NCI-H187 (cell line): ENCODE measurements around the gene RFX2.

Experiments used
- DNase-seq, 2 experiments: peaks; one replicate each; lab custom pipeline; 2025; lab: John Stamatoyannopoulos, UW

RFX2 gene

DNA sequence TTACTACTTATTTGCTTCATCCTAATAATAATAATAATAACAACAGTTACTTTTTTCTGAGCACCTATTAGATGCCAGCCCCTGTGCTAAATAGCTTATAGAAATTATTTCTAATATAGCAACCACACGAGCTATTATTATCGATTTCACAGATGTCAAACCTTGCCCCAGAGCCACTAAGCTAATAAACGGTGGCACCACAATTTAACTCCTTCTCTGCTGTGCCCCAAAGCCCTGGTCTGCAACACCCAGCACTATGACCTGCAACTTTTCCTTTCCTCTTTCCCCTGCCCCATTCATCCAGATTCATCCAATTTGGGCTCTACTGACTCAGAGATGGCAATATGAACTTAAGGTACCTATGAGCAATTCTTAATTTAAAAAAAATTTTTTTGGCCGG lies 6.4 kb downstream of the RFX2 start:
- DNase-seq: no peak

DNA sequence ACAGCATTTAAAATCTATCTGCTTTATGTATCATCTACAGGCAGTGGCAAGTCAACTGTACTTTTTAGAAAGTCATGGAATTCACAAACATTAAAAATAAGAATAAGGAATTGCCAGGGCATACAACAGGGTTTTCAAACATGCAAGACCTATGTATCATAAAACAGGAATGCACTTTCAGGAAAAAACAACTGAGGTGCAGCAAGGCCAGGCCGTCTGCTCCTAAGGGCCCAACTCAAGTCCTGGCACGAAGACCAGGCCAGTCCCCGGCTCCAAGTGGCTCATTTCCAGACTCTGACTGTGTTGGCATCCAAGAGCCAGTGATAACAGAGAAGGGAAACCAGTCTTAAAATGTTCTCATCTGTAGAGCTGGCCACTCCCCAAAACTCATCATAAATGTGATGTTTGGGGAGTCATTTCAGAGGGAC lies 7.1 kb downstream of the RFX2 start:
- no peak for DNase-seq

DNA sequence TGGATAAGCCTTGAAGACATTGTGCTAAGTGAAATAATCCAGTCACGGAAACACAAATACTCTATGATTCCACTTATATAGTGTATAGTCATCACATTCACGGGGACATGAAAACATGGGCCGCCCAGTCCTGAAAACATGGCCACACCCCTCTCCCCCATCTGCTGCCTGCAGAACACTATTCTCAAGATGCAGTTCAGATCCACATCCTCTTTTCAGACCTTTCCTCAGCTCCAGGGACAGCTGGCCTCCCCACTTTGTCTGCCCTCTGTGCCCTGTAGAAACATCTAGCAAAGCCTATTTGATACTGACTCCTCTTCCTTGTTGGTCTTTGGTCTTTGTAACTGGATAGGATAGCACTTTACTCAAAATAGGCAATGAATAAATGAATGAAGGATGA lies 8.3 kb downstream of the RFX2 start:
- DNase-seq: no peak

DNA sequence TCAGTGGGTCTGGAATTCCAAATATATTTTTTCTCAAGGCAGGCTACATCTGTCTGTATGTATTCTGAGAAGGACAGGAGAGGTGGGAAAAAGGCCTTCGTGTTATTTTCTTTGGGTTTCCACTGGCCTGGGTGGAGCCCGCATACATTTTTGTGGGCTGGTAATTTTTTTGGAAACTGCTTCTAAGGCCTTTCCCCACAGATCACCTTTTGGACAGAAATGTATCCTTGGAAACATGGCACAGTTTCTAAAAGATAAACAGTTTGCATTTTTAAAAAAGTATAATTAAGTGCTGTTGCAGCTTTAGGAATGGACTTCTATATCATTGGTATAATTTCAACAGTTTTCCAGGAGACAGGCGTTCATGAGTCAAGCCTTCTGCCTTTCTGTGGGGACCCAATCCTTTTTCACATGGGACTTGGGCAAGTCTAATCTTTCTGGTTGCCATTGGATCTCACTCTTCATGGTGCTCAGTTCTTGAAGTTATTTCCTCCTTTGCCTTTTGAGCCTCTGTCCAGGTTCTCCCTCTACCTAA lies 8.9 kb downstream of the RFX2 start:
- DNase-seq: no peak

DNA sequence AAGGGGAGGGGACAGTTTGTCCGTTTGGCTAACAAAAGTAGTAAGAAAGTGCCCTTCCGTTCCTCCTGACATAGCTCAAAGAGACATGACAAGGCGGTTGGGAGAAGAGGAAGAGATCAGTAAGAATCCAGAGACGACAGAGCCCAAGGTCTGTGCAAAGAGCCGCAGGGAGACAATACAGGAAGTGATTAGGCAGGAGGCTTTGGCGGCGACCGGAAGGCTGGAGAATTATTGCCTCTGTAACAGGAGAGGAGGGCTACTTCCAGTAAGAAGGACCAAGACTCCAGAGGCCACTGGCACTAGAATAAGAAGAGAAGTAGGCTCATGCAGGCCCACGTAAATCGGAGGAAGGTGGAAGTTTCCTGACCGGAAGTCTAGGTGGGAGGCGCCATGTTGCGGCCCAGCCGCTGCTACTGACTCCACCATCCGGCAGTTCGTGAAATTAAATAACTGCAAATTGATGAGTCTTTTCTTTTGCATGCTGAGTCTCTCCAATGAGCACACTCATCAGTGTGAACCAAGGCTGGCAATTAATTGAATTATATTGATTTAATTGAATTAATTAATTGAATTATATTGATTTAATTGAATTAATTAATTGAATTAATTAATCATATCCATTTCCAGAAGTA lies 9.9 kb downstream of the RFX2 start:
- DNase-seq: no peak

DNA sequence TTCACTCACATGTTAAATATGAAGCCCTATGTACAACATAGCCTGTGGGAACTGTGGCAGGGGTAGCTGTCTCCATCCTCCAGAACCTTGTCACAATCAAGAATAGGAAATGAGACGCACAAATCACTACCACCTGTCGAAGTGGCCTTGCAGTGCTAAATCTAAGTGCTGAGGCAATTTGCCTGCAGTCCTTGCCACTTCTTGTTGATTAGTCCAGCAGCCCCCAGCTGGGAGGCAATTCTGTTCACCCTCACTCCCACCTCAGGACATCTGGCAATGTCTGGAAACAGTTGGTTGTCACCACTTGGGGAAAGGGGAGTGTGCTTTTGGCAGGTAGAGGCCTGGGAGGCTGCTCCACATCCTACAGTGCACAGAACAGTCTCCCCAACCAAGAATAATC lies 10.7 kb downstream of the RFX2 start:
- DNase-seq: no peak

DNA sequence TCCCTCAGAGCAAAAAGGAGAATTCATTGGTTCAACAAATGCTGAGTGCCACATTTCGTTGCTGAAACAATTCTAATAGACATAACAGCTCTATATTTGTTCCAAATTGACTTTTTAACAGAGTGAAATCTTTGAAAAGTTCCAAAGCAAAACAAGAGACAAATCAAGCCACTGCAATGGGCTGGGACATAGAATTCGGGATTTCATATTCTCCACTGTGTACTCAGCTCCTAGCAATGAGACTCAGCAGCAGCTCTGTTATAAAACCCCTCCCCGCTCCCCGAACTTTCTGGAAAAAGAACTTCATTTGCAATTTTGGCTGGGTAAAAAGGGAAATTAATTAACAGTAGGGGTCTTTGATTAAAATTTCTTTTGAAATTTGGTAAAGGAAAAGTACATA lies 11.3 kb downstream of the RFX2 start:
- DNase-seq: no peak

DNA sequence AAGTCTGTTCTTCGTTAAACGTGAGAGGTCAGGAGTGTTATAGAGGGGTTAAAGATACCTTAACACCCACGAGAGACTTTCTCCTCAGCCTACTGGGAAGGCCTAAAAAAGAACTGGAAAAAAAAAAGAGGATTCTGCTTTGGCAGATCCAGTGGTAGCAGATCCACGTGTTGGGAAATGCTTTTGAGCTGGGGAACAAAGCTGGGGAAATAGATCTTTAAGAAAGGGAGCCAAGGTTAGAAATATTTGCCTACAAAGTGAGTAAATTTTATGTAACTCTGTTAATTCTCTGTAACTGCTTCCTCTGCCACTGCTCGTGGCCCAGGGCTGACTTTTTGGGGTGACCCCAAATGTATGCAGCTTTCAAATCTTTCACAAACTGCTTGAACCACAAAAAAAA lies 11.7 kb downstream of the RFX2 start:
- no peak for DNase-seq

DNA sequence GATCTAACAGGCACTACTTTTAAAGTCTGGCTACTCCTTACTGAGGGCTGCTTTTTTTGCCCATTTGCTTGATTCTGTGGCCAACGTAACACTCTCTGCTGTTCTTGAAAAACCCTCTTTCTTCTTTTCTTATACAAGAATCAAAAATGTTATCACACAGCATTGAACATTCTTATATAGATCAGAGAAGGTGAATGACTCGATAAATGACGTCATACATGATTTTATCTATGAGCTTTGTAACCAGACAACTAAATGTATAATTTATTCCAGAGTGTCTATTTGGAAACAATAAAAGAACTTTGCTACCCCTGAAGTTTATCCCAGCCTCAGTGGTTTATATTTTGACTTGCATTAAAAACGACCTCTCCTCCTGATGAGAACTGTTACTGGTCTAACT lies 12.4 kb downstream of the RFX2 start:
- DNase-seq: no peak

DNA sequence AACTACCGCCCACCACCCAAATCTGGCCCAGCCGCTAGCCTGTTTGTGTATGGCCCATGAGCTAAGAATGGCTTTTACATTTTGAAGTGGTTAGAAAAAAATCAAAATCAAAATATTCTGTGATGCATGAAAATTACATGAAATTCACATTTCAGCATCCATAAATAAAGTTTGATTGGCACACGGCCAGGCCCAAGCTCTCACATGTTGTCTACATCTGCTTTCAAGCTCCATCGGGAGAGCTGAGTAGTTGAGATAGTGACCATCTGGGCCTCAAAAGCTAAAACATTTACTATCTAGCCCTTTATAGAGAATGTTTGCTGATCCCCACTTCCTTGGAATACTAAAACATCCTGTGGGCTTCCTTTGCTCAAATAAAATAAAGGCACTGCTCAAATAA lies 14.5 kb downstream of the RFX2 start:
- DNase-seq: no peak

DNA sequence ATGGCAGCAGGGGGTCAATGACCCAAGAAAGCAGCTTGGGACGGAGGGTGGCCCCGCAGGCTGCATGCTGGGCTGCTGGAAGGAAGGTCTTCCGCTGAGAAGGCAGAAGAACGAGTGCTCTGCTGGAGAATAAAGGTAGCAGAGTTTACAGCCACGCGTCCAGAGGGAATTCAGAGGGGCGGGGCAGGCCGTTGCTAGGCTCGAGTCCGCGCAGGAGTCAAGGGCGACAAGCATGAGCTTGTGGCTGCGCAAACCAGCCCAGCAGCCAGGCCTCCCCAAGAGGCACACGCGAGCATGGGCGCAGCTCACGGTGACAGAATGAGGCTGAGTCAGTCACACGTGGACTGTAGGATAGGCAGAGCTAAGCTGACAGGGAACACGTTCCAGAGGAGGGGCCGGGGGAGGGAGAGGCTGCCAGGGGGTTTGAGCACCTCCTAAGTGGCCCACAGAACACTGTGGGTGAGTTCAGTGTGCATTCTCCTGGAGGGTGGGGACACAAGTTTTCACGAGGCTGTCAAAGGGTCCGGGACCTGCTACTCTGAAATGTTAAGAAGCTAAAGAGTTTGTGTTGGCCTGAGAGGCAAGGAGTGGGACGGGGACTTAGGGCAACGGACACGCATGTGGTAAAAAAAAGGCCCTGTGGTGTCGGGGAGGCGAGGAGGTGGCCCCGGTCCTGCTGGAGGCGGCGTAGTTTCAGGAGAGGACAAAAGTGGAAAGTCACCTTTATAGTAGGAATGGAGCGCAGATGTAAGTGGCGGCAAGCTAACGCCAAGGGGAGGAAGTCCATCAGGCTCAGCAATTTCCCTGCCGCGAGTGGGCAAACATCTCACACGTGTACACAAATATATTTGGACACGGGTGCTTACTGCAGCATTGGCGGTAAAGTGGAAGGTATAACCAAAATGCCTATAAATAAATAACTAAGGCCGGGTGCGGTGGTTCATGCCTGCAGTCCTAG lies 17.7 kb downstream of the RFX2 start:
- peak; percentile 11 to 52 for DNase-seq

DNA sequence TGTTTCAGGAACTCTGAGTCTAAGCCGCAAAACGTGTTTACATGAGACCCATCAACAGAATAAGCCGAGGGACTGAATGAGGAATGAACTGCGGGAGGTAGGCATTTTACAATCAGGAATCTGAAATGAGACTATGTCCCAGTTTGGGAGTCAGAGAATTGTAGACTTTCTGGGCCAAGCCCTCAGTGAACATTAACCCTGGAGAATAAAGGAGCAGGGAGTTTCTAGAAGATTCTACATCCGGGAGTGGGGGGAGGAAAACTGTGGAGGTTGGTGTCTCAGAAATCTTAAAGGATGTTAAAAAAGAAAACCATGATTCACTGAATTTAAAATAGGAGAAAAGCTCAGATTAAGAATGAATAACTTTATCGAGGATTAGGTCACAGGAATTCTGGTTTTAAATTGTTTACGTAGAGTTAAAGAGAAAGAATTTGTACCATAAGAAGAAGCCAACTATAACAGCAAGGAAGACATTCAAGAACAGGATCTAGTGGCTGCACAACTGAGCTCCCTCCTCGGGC lies 18.5 kb downstream of the RFX2 start:
- no peak for DNase-seq

DNA sequence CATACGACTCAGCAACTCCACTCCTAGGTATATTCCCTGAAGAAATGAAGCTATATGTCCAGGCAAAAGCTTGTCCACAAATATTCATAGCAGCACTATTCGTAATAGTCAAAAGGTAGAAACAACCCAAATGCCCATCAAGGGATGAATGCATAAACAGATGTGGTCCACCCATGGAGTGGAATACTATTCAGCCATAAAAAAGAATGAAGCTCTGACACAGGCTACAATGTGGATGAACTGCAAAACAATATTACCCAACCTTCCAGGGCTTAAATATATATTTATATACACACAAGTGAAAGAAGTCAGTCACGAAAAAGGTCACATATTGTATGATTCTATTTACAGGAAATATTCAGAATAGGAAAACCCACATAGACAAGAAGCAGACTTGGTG lies 19.7 kb downstream of the RFX2 start:
- DNase-seq: no peak

DNA sequence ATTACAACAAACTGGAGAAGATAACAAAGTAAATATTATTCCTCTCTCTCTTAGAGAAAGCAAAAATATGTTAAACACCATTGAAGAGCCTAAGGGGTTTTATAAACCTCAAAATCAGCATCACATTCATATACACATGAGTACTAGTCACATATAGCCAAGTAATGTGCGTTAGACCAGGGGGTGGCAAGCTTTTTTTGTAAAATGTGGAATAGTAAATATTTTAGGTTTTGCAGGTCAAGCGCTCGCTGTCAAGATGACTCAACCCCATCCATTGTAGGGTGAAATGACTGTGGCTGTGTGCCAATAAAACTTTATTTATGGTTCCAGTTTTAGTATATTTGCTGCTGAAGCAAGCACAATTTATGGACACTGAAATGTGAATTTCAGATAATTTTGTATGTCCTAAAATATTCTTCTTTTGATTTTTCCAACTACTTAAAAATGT lies 21.7 kb downstream of the RFX2 start:
- DNase-seq: no peak

DNA sequence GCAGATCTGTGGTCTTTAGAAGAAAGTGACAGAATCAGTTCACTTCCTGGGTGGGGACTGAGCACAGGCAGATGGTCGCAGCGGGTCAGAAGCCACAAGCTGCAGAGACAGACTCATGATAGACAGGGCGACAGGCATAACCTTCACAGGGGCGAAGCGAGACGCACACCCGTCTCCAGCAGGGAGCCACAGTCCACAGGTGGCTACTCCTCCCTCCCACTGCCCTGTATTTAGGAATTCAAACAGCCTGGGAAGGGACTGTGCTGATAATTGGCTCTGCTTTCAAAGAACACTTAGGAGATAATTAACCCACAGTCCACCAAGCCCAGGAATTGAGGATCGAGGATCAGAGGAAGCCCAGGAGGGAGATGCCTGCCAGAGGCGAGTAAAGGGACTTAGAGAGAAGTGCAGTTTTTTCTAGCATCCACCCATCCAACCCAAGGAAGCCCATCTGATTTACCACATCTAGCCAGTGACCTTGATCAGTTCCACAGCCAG lies 23.2 kb downstream of the RFX2 start:
- peak in 1 of 2 experiments; percentile 24 for DNase-seq

DNA sequence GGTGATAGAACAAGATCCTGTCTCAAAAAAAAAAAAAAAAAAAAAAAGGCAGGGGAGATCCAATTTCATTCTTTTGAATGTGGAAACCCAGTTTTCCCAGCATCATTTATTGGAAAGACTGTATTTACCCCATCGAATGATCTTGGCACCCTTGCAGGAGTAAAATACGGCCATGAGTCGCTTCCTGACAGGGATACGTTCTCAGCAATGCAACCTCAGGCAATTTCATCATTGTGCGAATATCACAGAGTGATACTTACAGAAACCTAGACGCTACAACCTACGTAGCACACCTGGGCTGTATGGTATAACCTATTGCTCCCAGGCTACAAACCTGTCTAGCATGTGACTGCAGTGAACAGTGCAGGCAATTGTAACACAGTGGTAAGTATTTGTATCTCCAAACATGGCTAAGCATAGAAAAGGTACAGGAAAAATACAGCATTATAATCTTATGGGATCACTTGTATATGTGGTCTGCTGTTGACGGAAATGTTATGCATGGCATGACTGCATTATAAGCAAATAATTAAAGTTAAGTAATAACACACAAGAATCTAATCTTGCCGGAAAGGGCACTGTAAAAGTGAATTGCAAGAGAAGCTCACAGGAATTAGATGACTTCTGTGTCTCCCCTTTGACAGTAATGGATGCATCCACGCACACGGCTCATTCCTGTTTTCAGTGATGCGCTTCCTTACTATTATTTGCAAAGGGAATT lies 24.1 kb downstream of the RFX2 start:
- DNase-seq: no peak

DNA sequence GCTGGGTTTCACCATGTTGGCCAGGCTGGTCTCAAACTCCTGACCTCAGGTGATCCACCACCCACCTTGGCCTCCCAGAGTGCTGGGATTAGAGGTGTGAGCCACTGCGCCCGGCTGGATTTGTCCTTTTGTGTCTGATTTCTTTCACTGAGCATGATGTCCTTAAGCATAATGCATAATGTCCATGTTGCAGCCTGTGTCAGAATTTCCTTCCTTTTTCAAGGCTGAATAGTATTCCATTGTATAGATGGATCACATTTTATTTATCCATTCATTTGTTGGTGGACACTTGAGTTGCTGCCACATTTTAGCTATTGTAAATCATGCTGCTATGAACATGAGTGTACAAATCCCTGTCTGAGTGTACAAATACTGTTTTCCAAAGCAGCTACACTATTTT lies 25.5 kb downstream of the RFX2 start:
- no peak for DNase-seq

DNA sequence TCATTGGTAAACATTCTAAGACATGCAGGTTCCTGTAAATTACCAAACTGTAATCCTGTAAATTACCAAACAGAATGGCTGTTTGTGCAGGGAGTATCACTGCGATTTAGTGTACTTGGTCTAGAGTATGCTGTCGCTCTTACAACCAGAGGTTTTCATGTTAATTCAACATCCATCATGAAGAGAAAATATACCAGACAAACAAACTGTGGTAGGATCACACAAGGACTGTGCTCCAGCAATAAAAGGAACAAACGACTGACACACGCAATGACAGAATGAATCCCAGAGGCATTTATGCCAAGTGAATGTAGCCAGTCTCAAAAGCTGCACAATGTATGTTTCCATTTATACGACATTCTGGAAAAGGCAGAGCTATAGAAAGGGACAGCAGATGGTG lies 31.2 kb downstream of the RFX2 start:
- no peak for DNase-seq

DNA sequence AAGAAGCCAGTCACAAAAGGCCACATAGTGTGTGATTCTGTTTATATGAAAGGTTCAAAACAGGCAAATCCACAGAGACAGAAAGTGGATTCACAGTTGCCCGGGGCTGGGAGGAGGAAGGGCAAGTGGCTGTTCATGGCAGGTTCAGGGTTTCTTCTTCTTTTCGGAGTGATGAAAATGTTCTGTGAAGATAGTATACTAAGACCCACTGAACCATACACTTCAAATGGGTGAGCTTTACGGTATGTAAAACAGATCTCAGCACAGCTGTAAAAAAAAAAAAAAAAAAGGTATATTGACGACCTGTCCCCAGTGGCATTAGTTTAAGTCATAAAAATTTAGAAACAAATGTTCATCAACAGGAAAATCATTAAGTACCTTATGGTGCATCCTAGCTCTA lies 32.2 kb downstream of the RFX2 start:
- no peak for DNase-seq

DNA sequence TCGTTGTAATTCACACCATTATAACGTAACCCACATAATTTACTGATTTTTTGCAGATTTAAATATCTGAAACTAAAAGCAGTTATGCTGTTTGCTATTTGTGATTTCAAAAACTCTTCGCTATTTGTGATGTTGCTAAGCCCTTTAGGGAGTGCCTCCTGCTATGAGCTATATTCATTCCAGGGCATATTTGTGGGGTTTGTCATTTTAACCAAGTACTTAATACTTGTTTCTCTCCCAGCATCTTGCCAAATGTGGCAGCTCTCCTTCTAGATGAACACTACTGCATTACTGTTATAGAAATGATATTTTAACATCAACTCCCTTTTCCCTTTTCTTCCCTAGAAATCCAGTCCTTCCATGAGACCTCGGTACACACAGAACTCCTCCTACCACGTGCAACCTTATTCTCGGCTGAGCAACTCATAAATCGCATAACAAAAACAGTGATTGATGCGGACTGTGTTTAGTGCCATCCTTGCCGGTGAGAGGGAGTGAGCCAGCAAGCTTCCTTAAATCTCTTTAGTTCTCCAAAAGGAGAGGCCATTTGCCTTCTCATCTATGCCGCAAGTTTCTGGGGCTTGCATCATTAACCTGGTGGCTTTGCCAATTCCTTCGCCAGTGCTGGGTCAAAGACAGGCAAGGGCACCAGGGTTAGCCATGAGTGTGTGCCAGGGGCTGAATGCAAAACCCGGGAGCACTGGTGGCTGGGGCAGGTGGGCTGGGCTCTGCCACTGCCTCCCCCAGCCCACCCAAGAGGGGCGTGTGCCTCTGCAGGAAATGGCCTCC lies 33.4 kb downstream of the RFX2 start:
- DNase-seq: no peak

DNA sequence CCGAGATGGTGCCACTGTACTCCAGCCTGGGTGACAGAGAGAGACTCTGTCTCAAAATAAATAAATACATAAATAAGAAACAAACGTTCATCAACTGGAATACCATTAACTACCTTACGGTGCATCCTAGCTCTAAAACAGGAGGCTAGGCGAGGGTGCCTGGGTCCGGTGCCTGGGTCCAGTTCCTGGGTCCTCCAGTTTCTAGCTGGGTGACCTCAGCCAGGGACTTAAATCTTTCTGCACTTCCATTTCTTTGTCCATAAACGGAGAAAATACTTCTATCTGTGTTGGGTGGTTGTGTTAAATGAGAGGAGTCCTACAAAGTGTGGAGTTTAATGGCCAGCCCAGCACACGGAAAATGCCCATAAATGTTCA lies 34.0 kb downstream of the RFX2 start:
- DNase-seq: no peak
